GM12878 (cell line): ENCODE data around the gene KBTBD13. TPM values are rescaled to one million over a fixed set of nuclear protein-coding genes. Genes with fewer than 3 reads are reported as not detected.

Experiments
- ATAC-seq: fragments of 200-7000 bp; cut with Tn5 transposase; 3 replicates; pipeline ENCODE4 v1.9.1; 2020; ENCODE audit warnings: mild to moderate bottlenecking, moderate library complexity
- BruUV-seq: library from RNA; stranded (reverse); fragments of 400-500 nt; replicated peaks from 2 replicates; lab custom pipeline; 2021; lab: Mats Ljungman, UMichigan
- CTCF ChIA-PET: fragments of 300-600 bp; sonication (Branson Sonifier 250); formaldehyde crosslinking; extraction: SDS; loops from one replicate; lab custom pipeline; 2021; ENCODE audit warnings: inconsistent platforms; lab: Yijun Ruan, JAX
- POLR2A ChIA-PET: fragments of 350-600 bp; formaldehyde crosslinking; extraction: SDS; loops from one replicate; lab custom pipeline; 2021; ENCODE audit warnings: inconsistent platforms; lab: Charles Lee
- RAD21 ChIA-PET: fragments of 300-600 bp; sonication (Branson Sonifier 250); formaldehyde crosslinking; loops from one replicate; lab custom pipeline; 2023; ENCODE audit warnings: antibody characterized with exemption; ENCODE audit not compliant: unreplicated experiment; lab: Charles Lee
- SMC1A ChIA-PET: fragments of 300-600 bp; sonication (Branson Sonifier 250); formaldehyde crosslinking; loops from one replicate; lab custom pipeline; 2023; ENCODE audit not compliant: unreplicated experiment, uncharacterized antibody; lab: Charles Lee
- DNase-seq: peaks from one replicate; pipeline ENCODE4 v3.0.0-alpha.2; 2011; ENCODE audit warnings: low read depth, low spot score
- FAIRE-seq: peaks from 3 replicates; lab custom pipeline; 2011; peaks lifted over from hg19 to GRCh38; lab: Jason Lieb, UNC
- H2AFZ ChIP-seq: 2 replicates; pipeline ENCODE4 v1.6.0; 2011; ENCODE audit warnings: low read depth, low read length, control low read depth; ENCODE audit not compliant: control insufficient read depth
- H3K27ac ChIP-seq: 2 replicates; pipeline ENCODE4 v1.5.1; 2011; ENCODE audit warnings: control low read depth; ENCODE audit not compliant: control insufficient read depth, insufficient read depth
- H3K27me3 ChIP-seq, 2 experiments: replicated peaks in 1 of 2; 2 replicates each; pipeline versions ENCODE4 v1.6.0 to v1.6.1; 2011; ENCODE audit warnings: low read length in 1 of 2; ENCODE audit not compliant: control insufficient read depth in 2 of 2, insufficient read depth in 2 of 2
- H3K36me3 ChIP-seq, 2 experiments: 2 replicates each; pipeline ENCODE4 v1.5.1; 2011; ENCODE audit warnings: low read length in 1 of 2; ENCODE audit not compliant: control insufficient read depth in 2 of 2, insufficient read depth in 2 of 2
- H3K4me1 ChIP-seq: 2 replicates; pipeline ENCODE4 v1.6.1; 2011; ENCODE audit warnings: mild to moderate bottlenecking, low read length, moderate library complexity, mixed read lengths; ENCODE audit not compliant: control insufficient read depth, insufficient read depth
- H3K4me2 ChIP-seq: 2 replicates; pipeline ENCODE4 v1.6.0; 2011; ENCODE audit warnings: control low read depth; ENCODE audit not compliant: control insufficient read depth, insufficient read depth
- H3K4me3 ChIP-seq: fragments of 200-600 bp; sonication (generic); 2 replicates; pipeline ENCODE4 v1.5.1; 2016
- H3K79me2 ChIP-seq: 2 replicates; pipeline ENCODE4 v1.6.0; 2011; ENCODE audit warnings: low read length; ENCODE audit not compliant: control insufficient read depth, insufficient read depth
- H3K9ac ChIP-seq: 2 replicates; pipeline ENCODE4 v1.8.0; 2011; ENCODE audit warnings: low read length, control low read depth, mixed read lengths; ENCODE audit not compliant: control insufficient read depth, insufficient read depth
- H3K9me3 ChIP-seq: replicated peaks from 3 replicates; pipeline ENCODE4 v1.5.1; 2011; ENCODE audit warnings: mild to moderate bottlenecking, low read length; ENCODE audit not compliant: control insufficient read depth, insufficient read depth
- H4K20me1 ChIP-seq: 2 replicates; pipeline ENCODE4 v1.6.0; 2011; ENCODE audit not compliant: control insufficient read depth, insufficient read depth
- CBX3 ChIP-seq: fragments of 200-600 bp; sonication (generic); IDR thresholded peaks from 2 replicates; pipeline ENCODE4 v1.6.1; 2016; ENCODE audit warnings: low read depth, borderline replicate concordance
- CHD1 ChIP-seq: IDR thresholded peaks from 2 replicates; pipeline ENCODE4 v1.6.1; 2012; ENCODE audit warnings: low read depth, low read length, improper control_type of control experiment
- CTCF ChIP-seq, 3 experiments: IDR thresholded peaks in 2 of 3; conservative IDR thresholded peaks in 1 of 3; 2 replicates each; pipeline ENCODE4 v1.5.1; 2011; ENCODE audit warnings: low read depth in 3 of 3, low read length in 3 of 3, mild to moderate bottlenecking in 3 of 3, control low read depth in 2 of 3, moderate library complexity in 2 of 3, inconsistent platforms in 1 of 3, mixed read lengths in 1 of 3; ENCODE audit not compliant: control insufficient read depth in 2 of 3, insufficient read depth in 1 of 3; ENCODE audit errors: extremely low read depth in 1 of 3
- E4F1 ChIP-seq: fragments of 450-650 bp; IDR thresholded peaks from 2 replicates; pipeline ENCODE4 v1.6.1; 2018; ENCODE audit warnings: borderline replicate concordance, mild to moderate bottlenecking; ENCODE audit not compliant: partially characterized antibody
- HDAC6 ChIP-seq: fragments of 200-600 bp; sonication (generic); IDR thresholded peaks from one replicate; pipeline ENCODE4 v1.8.0; 2017; ENCODE audit warnings: antibody characterized with exemption; ENCODE audit not compliant: unreplicated experiment
- KDM1A ChIP-seq: fragments of 200-600 bp; sonication (generic); IDR thresholded peaks from 2 replicates; pipeline ENCODE4 v1.6.1; 2016; ENCODE audit warnings: borderline replicate concordance
- NBN ChIP-seq: fragments of 450-650 bp; IDR thresholded peaks from 2 replicates; pipeline ENCODE4 v1.6.1; 2016
- NRF1 ChIP-seq: conservative IDR thresholded peaks from 2 replicates; pipeline ENCODE4 v1.6.1; 2011; ENCODE audit warnings: mild to moderate bottlenecking, low read depth, low read length, improper control_type of control experiment
- RAD21 ChIP-seq: IDR thresholded peaks from 2 replicates; pipeline ENCODE4 v1.6.1; 2011; ENCODE audit warnings: mild to moderate bottlenecking, low read depth, low read length, moderate library complexity; ENCODE audit not compliant: insufficient read depth
- REST ChIP-seq: IDR thresholded peaks from 2 replicates; pipeline ENCODE4 v1.6.1; 2012; ENCODE audit warnings: mild to moderate bottlenecking, low read depth, low read length
- TARDBP ChIP-seq: IDR thresholded peaks from 2 replicates; pipeline ENCODE4 v1.6.1; 2016; ENCODE audit warnings: borderline replicate concordance
- ZSCAN29 ChIP-seq: fragments of 450-650 bp; IDR thresholded peaks from 2 replicates; pipeline ENCODE4 v1.6.1; 2017; ENCODE audit warnings: mild to moderate bottlenecking, moderate library complexity
- WGBS: methylation state at CpG from one replicate; pipeline ENCODE4 v1.1.6; 2016; ENCODE audit warnings: low lambda C conversion rate; ENCODE audit not compliant: insufficient replicate concordance, insufficient coverage; ENCODE audit errors: missing lambda C conversion rate; 5-methylcytosine and 5-hydroxymethylcytosine counted together
- in situ Hi-C: fragments of 300-500 bp; cut with MboI; formaldehyde crosslinking; loops from 9 replicates; pipeline ENCODE4 v1.14.3; 2018; ENCODE audit warnings: mixed read lengths
- intact Hi-C: fragments of 100-400 bp; cut with micrococcal nuclease; formaldehyde crosslinking; loops from one replicate; pipeline ENCODE4 v1.14.2; 2022; ENCODE audit not compliant: unreplicated experiment
- polyA plus RNA-seq, 11 experiments: library from polyadenylated mRNA; depleted of rRNA in 4 of 11; unstranded in 6 of 11; stranded (reverse) in 5 of 11; fragments of >200 nt; fragmentation: Nextera tagmentation in 4 of 11; fragmentation: Illumina TruSeq in 1 of 11; extraction: Ambion mirVana in 4 of 11; extraction: Trizol in 1 of 11; gene quantifications; 1 replicate in 1 of 11; 2 replicates in 10 of 11; pipeline versions ENCODE4 v1.2.1 to v1.2.3, GENCODE V29; 2011 to 2016; ENCODE audit warnings: inconsistent platforms in 2 of 11, missing spikeins in 2 of 11, low read depth in 1 of 11
- total RNA-seq, 4 experiments: library from RNA; depleted of rRNA in 3 of 4; stranded (reverse); fragments of >200 nt in 3 of 4; fragmentation: Illumina TruSeq in 1 of 4; extraction: Trizol in 1 of 4; gene quantifications; 2 replicates each; pipeline versions ENCODE4 v1.2.1 to v1.2.3, GENCODE V29; 2013 to 2021

Gene KBTBD13
- total and polyA plus RNA-seq, 10 of the 15 experiments (the other 5 are each of a cell fraction or from before 2014, with no cell fraction given): 0.06 TPM; not detected in 9

GRCh38 chr15:65096481-65097385 lies 20.2 kb downstream of the KBTBD13 start (continued):
- no peak for TF ChIP-seq REST
- TF ChIP-seq NRF1: no peak
- TF ChIP-seq CBX3: no peak
- no peak for TF ChIP-seq HDAC6
- no peak for TF ChIP-seq ZSCAN29

- WGBS: 91% methylated on average over 7 of the region's 7 CpGs
- ATAC-seq: no peak
- ChIA-PET CTCF (no interaction called here), POLR2A (no interaction called here), RAD21 (no interaction called here), SMC1A (no interaction called here)
- FAIRE-seq: no peak
- Histone ChIP-seq H3K4me1 (no peaks in the 10 kb centered on the region), H2AFZ (no peak overlapping the region), H3K4me2 (no peak overlapping the region), H3K79me2 (no peaks in the 10 kb centered on the region), H3K36me3 (peaks cover 3 to 4% of the 10 kb centered on the region in 2 experiments; a peak in 2 of 4 replicates), H3K27ac (no peak overlapping the region), H3K9ac (no peak overlapping the region), H3K27me3 (no peaks in the 10 kb centered on the region), H3K4me3 (no peak overlapping the region), H4K20me1 (no peaks in the 10 kb centered on the region), H3K9me3 (no peaks in the 10 kb centered on the region)
- in situ Hi-C loops: no loop called here
- intact Hi-C loops: no loop called here
- DNase-seq: no peak
- BruUV-seq: no TSS peak
- TF ChIP-seq RAD21 (no peak), TARDBP (no peak), CTCF (IDR thresholded peaks at IDR 0.05 in 2 of 3, conservative IDR thresholded peaks at IDR 0.05 in 1 of 3; ENCODE audit: control insufficient read depth in 2 of 3, extremely low read depth in 1 of 3, insufficient read depth in 1 of 3, low read depth in 3 of 3, low read length in 3 of 3) (no peak), E4F1 (no peak), KDM1A (no peak), CHD1 (no peak), NBN (no peak)
Observed at GRCh38 chr15:65097651-65098263, 21.2 kb downstream of the KBTBD13 start.
